ENCODE measurements around the gene PARD3.

- TF ChIP-seq POLR2A (IDR thresholded peaks at IDR 0.05) = no peak
- no peak for TF ChIP-seq CTCF (IDR thresholded peaks at IDR 0.05)
Measured at GRCh38 chr10:34179280-34179679, 635.8 kb downstream of the PARD3 start.
